HepG2 (cell line): ENCODE results near the gene VPS18. TPM values are rescaled to one million over a fixed set of nuclear protein-coding genes. Genes with fewer than 3 reads are reported as not detected.

Experiments
- BCL6 ChIP-seq: IDR thresholded peaks from 2 replicates; pipeline ENCODE4 v1.6.1; 2016; ENCODE audit warnings: missing genetic modification reagents, missing compliant biosample characterization
- CENPBD1 ChIP-seq: sonication (generic); formaldehyde crosslinking; IDR thresholded peaks from 2 replicates; pipeline ENCODE4 v1.8.0; 2022; ENCODE audit warnings: missing genetic modification reagents, low read depth, mild to moderate bottlenecking, borderline replicate concordance
- CHD2 ChIP-seq: IDR thresholded peaks from 2 replicates; pipeline ENCODE4 v1.6.1; 2011; ENCODE audit warnings: low read depth, low read length, improper control_type of control experiment
- EEA1 ChIP-seq: sonication (generic); formaldehyde crosslinking; IDR thresholded peaks from 2 replicates; pipeline ENCODE4 v1.5.1; 2020; ENCODE audit warnings: mild to moderate bottlenecking, missing genetic modification reagents, borderline replicate concordance
- GFI1 ChIP-seq: sonication (generic); formaldehyde crosslinking; IDR thresholded peaks from 2 replicates; pipeline ENCODE4 v1.5.0; 2020; ENCODE audit warnings: missing genetic modification reagents, mild to moderate bottlenecking, borderline replicate concordance
- IRX3 ChIP-seq: sonication (generic); formaldehyde crosslinking; IDR thresholded peaks from 2 replicates; pipeline ENCODE4 v1.8.1; 2023; ENCODE audit warnings: mild to moderate bottlenecking, low read depth, missing genetic modification reagents, borderline replicate concordance
- MTA1 ChIP-seq: sonication (generic); formaldehyde crosslinking; IDR thresholded peaks from 2 replicates; pipeline ENCODE4 v1.4.0; 2020; ENCODE audit warnings: missing genetic modification reagents, mild to moderate bottlenecking, borderline replicate concordance
- NFE2L1 ChIP-seq: sonication (generic); formaldehyde crosslinking; IDR thresholded peaks from 2 replicates; pipeline ENCODE4 v1.4.0; 2020; ENCODE audit warnings: missing genetic modification reagents, mild to moderate bottlenecking, borderline replicate concordance
- NKX3-1 ChIP-seq: sonication (generic); formaldehyde crosslinking; IDR thresholded peaks from 2 replicates; pipeline ENCODE4 v1.5.0; 2020; ENCODE audit warnings: missing genetic modification reagents
- PAWR ChIP-seq: sonication (generic); formaldehyde crosslinking; IDR thresholded peaks from 2 replicates; pipeline ENCODE4 v1.4.0; 2020; ENCODE audit warnings: missing genetic modification reagents, mild to moderate bottlenecking, borderline replicate concordance
- SMC3 ChIP-seq: IDR thresholded peaks from 2 replicates; pipeline ENCODE4 v1.6.1; 2011; ENCODE audit warnings: low read length, improper control_type of control experiment
- TEAD3 ChIP-seq: optimal IDR thresholded peaks from 2 replicates; pipeline ENCODE3; 2016; ENCODE audit warnings: borderline replicate concordance
- TFE3 ChIP-seq: IDR thresholded peaks from 2 replicates; pipeline ENCODE4 v1.6.1; 2016
- TSC22D2 ChIP-seq: sonication (generic); formaldehyde crosslinking; IDR thresholded peaks from 2 replicates; pipeline ENCODE4 v1.5.1; 2020; ENCODE audit warnings: missing genetic modification reagents, mild to moderate bottlenecking, borderline replicate concordance
- ZC3H4 ChIP-seq: sonication (generic); formaldehyde crosslinking; IDR thresholded peaks from 2 replicates; pipeline ENCODE4 v1.4.0; 2020; ENCODE audit warnings: missing genetic modification reagents, borderline replicate concordance
- ZNF543 ChIP-seq: sonication (generic); formaldehyde crosslinking; IDR thresholded peaks from 2 replicates; pipeline ENCODE4 v1.4.0; 2020; ENCODE audit warnings: mild to moderate bottlenecking, missing genetic modification reagents
- ZNF768 ChIP-seq: sonication (generic); formaldehyde crosslinking; IDR thresholded peaks from 2 replicates; pipeline ENCODE4 v1.4.0; 2020; ENCODE audit warnings: missing genetic modification reagents
- polyA plus RNA-seq, 8 experiments: library from polyadenylated mRNA; depleted of rRNA in 3 of 8; stranded (reverse) in 7 of 8; unstranded in 1 of 8; fragments of >200 nt; fragmentation: Illumina TruSeq in 4 of 8; extraction: Trizol in 4 of 8; gene quantifications; 2 replicates each; pipeline versions ENCODE4 v1.2.1 to v1.2.3, GENCODE V29; 2011 to 2016; ENCODE audit warnings: low read depth in 4 of 8, missing spikeins in 1 of 8, mixed read lengths in 1 of 8; ENCODE audit not compliant: insufficient read depth in 1 of 8
- total RNA-seq, 5 experiments: library from RNA; depleted of rRNA; stranded (reverse); fragments of >200 nt; fragmentation: Illumina TruSeq; extraction: Trizol; gene quantifications; 2 replicates each; pipeline ENCODE4 v1.2.3, GENCODE V29; 2016; ENCODE audit warnings: low read depth in 1 of 5
- TF ChIP-seq, protein P1 (sequence below): sonication (generic); formaldehyde crosslinking; IDR thresholded peaks from 2 replicates; pipeline ENCODE4 v1.4.0; 2020; ENCODE audit warnings: mild to moderate bottlenecking, missing genetic modification reagents
- TF ChIP-seq, protein P2 (sequence below): sonication (generic); formaldehyde crosslinking; IDR thresholded peaks from 2 replicates; pipeline ENCODE4 v1.4.0; 2020; ENCODE audit warnings: mild to moderate bottlenecking, missing genetic modification reagents
- TF ChIP-seq, protein P3 (sequence below): sonication (generic); formaldehyde crosslinking; IDR thresholded peaks from 2 replicates; pipeline ENCODE4 v1.4.0; 2020; ENCODE audit warnings: mild to moderate bottlenecking, missing genetic modification reagents, borderline replicate concordance

VPS18 gene
- total and polyA plus RNA-seq, 2 of the 13 experiments (the other 11 are each of a cell fraction or from before 2014, with no cell fraction given), result 5.8 to 17.0 TPM

DNA sequence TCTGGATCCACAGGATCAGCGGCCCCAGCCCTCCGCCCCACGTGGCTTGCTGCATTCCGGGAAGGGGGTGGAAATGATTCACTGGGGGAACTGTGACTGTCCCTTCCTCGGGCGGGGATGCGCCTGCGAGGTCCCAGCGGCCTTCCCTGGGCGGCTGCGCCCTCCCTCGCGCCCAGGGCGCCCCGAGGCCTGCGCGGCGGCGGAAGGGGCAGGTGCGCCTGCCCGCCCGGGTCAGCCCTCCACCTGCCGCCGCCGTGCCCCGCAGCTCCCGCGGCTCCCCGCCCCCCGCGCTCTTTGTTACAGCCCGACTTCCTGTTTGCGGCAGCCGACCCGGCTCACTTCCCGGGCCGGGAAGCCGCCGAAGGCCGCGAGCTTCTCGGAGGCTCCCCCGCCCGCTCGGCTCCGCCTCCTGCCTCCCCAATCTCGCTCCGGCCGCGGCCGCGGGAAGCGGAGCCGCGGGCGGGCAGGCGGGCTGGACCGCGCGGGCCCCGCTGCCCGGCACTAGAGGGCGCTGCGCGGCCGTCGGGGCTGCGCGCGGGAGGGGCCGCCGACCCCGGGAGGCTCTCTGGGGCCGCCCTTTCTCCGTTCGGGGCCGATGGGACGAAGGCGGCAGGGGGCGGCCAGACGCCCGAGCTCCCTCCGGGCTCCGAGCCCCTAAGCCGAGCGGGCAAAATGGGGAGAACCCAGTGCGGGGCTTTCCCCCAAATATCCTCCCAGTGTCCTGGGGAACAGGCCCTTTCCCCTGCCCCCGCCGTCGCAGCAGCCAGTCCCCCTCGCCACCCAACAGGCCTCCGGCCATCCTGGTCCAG, 47.5 kb downstream of the VPS18 start (continued):
- no peak for TF ChIP-seq NFE2L1 (CRISPR knock-in tag)
- TF ChIP-seq, protein P1, sequence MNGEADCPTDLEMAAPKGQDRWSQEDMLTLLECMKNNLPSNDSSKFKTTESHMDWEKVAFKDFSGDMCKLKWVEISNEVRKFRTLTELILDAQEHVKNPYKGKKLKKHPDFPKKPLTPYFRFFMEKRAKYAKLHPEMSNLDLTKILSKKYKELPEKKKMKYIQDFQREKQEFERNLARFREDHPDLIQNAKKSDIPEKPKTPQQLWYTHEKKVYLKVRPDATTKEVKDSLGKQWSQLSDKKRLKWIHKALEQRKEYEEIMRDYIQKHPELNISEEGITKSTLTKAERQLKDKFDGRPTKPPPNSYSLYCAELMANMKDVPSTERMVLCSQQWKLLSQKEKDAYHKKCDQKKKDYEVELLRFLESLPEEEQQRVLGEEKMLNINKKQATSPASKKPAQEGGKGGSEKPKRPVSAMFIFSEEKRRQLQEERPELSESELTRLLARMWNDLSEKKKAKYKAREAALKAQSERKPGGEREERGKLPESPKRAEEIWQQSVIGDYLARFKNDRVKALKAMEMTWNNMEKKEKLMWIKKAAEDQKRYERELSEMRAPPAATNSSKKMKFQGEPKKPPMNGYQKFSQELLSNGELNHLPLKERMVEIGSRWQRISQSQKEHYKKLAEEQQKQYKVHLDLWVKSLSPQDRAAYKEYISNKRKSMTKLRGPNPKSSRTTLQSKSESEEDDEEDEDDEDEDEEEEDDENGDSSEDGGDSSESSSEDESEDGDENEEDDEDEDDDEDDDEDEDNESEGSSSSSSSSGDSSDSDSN (CRISPR knock-in tag), result peak; percentile 80; the same call in 1 of the 2 replicates
- no peak; the same call in 1 of the 2 replicates for TF ChIP-seq IRX3
- TF ChIP-seq CHD2, result peak; percentile 61
- TF ChIP-seq ZC3H4 (CRISPR knock-in tag), result no peak
- TF ChIP-seq, protein P2, sequence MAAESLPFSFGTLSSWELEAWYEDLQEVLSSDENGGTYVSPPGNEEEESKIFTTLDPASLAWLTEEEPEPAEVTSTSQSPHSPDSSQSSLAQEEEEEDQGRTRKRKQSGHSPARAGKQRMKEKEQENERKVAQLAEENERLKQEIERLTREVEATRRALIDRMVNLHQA (CRISPR knock-in tag), result no peak
- TF ChIP-seq MTA1 (CRISPR knock-in tag), result no peak
- TF ChIP-seq PAWR (CRISPR knock-in tag), result no peak
- TF ChIP-seq CENPBD1 (CRISPR knock-in tag), result no peak
- no peak for TF ChIP-seq EEA1 (CRISPR knock-in tag)
- TF ChIP-seq GFI1 (CRISPR knock-in tag), result peak; percentile 69; the same call in 1 of the 2 replicates
- TF ChIP-seq TFE3 (CRISPR knock-in tag), result 0 out of 2 replicates have a peak, but pooled peaks have one; percentile 36
- peak; percentile 22; the same call in 1 of the 2 replicates for TF ChIP-seq ZNF543 (CRISPR knock-in tag)
- TF ChIP-seq TSC22D2, result no peak
- TF ChIP-seq, protein P3, sequence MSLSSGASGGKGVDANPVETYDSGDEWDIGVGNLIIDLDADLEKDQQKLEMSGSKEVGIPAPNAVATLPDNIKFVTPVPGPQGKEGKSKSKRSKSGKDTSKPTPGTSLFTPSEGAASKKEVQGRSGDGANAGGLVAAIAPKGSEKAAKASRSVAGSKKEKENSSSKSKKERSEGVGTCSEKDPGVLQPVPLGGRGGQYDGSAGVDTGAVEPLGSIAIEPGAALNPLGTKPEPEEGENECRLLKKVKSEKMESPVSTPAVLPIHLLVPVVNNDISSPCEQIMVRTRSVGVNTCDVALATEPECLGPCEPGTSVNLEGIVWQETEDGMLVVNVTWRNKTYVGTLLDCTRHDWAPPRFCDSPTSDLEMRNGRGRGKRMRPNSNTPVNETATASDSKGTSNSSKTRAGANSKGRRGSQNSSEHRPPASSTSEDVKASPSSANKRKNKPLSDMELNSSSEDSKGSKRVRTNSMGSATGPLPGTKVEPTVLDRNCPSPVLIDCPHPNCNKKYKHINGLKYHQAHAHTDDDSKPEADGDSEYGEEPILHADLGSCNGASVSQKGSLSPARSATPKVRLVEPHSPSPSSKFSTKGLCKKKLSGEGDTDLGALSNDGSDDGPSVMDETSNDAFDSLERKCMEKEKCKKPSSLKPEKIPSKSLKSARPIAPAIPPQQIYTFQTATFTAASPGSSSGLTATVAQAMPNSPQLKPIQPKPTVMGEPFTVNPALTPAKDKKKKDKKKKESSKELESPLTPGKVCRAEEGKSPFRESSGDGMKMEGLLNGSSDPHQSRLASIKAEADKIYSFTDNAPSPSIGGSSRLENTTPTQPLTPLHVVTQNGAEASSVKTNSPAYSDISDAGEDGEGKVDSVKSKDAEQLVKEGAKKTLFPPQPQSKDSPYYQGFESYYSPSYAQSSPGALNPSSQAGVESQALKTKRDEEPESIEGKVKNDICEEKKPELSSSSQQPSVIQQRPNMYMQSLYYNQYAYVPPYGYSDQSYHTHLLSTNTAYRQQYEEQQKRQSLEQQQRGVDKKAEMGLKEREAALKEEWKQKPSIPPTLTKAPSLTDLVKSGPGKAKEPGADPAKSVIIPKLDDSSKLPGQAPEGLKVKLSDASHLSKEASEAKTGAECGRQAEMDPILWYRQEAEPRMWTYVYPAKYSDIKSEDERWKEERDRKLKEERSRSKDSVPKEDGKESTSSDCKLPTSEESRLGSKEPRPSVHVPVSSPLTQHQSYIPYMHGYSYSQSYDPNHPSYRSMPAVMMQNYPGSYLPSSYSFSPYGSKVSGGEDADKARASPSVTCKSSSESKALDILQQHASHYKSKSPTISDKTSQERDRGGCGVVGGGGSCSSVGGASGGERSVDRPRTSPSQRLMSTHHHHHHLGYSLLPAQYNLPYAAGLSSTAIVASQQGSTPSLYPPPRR (CRISPR knock-in tag), result 0 out of 2 replicates have a peak, but pooled peaks have one; percentile 26
- no peak for TF ChIP-seq BCL6 (CRISPR knock-in tag)
- TF ChIP-seq ZNF768 (CRISPR knock-in tag), result no peak
- TF ChIP-seq TEAD3, result peak; percentile 62
- TF ChIP-seq SMC3, result no peak
- TF ChIP-seq NKX3-1 (CRISPR knock-in tag), result no peak
